Measurements from ENCODE around the gene MMP12.

Gene MMP12

DNA sequence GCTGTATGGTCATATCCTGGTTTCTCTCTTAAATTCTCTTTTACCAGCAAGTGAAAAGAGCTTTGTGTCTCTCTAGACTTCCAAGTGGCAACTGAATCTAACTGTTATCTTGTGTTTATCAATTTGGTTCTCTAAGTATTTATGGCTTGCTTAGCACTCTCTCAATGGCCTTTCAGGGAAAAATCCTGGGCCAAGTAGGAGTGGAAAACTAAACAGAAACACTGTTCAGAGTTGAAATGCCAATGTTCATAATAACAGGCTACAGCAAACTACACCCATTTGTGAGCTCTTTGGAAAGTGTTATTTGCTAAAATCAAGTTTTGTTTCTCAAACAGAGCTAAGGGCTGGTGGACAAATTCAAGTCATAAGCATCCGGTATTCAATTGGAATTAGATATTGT lies 10.1 kb downstream of the MMP12 start:
- TF ChIP-seq EZH2phosphoT487 (conservative IDR thresholded peaks at IDR 0.05; ENCODE audit: low read length): no peak
- TF ChIP-seq, protein P1, sequence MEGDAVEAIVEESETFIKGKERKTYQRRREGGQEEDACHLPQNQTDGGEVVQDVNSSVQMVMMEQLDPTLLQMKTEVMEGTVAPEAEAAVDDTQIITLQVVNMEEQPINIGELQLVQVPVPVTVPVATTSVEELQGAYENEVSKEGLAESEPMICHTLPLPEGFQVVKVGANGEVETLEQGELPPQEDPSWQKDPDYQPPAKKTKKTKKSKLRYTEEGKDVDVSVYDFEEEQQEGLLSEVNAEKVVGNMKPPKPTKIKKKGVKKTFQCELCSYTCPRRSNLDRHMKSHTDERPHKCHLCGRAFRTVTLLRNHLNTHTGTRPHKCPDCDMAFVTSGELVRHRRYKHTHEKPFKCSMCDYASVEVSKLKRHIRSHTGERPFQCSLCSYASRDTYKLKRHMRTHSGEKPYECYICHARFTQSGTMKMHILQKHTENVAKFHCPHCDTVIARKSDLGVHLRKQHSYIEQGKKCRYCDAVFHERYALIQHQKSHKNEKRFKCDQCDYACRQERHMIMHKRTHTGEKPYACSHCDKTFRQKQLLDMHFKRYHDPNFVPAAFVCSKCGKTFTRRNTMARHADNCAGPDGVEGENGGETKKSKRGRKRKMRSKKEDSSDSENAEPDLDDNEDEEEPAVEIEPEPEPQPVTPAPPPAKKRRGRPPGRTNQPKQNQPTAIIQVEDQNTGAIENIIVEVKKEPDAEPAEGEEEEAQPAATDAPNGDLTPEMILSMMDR (IDR thresholded peaks at IDR 0.05; ENCODE audit: insufficient read depth, low read length, poor library complexity, severe bottlenecking): no peak
- Histone ChIP-seq H3K27me3 (ENCODE audit: low read length) (no peaks in the 10 kb centered on the region), H3K4me2 (ENCODE audit: low read depth, low read length, poor library complexity, severe bottlenecking) (no peak overlapping the region), H3K9me3 (ENCODE audit: insufficient read depth, low read length) (no peaks in the 10 kb centered on the region), H4K20me1 (ENCODE audit: low read depth, low read length) (no peaks in the 10 kb centered on the region), H2AFZ (ENCODE audit: low read depth, low read length, severe bottlenecking) (no peak overlapping the region), H3K9me2 (replicated peaks; ENCODE audit: insufficient read depth, low read length) (no peaks in the 10 kb centered on the region), H3K9ac (ENCODE audit: low read length) (no peak overlapping the region), H3K4me3 (ENCODE audit: insufficient read depth, low read length, poor library complexity, severe bottlenecking) (no peak overlapping the region), H3K36me3 (ENCODE audit: low read length) (no peaks in the 10 kb centered on the region), H3K79me2 (ENCODE audit: insufficient read depth, low read length) (no peaks in the 10 kb centered on the region), H3F3A (ENCODE audit: insufficient read depth) (no peaks in the 10 kb centered on the region), H3K27ac (ENCODE audit: low read depth, low read length) (no peak overlapping the region)

DNA sequence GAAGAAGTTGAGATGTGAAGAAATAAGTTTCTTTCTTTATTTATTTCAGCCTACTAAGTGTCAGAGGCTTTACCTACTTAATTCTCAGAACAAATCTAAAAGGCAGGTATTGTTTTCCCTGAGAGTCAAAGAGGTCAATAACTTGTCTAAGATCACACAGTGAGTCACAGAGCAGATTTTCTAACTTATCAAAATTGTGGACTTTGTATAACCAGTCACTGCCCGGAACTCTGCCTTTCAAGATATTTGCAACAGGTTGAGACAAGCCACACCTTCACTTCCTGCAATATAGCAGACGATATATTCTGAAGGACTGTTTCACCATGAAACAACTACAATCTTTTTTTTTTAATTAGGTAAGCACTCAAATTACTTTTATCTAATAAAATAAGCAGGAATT lies 20.8 kb downstream of the MMP12 start:
- Histone ChIP-seq H3K36me3 (ENCODE audit: low read length) (no peaks in the 10 kb centered on the region), H2AFZ (ENCODE audit: low read depth, low read length, severe bottlenecking) (no peak overlapping the region), H3K4me3 (ENCODE audit: insufficient read depth, low read length, poor library complexity, severe bottlenecking) (no peak overlapping the region), H3K79me2 (ENCODE audit: insufficient read depth, low read length) (no peaks in the 10 kb centered on the region), H3F3A (ENCODE audit: insufficient read depth) (no peaks in the 10 kb centered on the region), H3K27ac (ENCODE audit: low read depth, low read length) (no peak overlapping the region), H3K4me2 (ENCODE audit: low read depth, low read length, poor library complexity, severe bottlenecking) (no peak overlapping the region), H3K9me2 (replicated peaks; ENCODE audit: insufficient read depth, low read length) (no peaks in the 10 kb centered on the region), H3K27me3 (ENCODE audit: low read length) (no peaks in the 10 kb centered on the region), H3K9ac (ENCODE audit: low read length) (no peak overlapping the region), H3K9me3 (ENCODE audit: insufficient read depth, low read length) (no peaks in the 10 kb centered on the region), H4K20me1 (ENCODE audit: low read depth, low read length) (no peaks in the 10 kb centered on the region)
- no peak for TF ChIP-seq EZH2phosphoT487 (conservative IDR thresholded peaks at IDR 0.05; ENCODE audit: low read length)
- TF ChIP-seq, protein P1 (IDR thresholded peaks at IDR 0.05; ENCODE audit: insufficient read depth, low read length, poor library complexity, severe bottlenecking): no peak

DNA sequence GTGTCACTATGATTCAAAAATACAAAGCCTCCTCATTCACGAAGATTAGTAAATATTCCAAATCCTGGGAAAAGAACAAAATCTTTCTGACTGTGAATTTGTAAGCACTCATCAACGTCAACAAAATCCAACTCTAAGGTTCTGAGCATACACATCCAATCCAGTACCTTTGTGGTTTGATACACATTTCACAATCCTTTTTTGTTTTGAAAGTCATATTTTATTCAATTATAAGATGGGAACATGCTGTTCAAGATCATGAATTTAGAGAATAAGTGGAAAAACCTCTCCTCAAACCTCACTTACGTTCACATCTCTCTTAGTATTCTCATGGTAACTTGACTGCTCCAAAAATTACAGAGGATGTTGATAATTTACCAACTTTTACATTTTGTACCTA lies 21.7 kb downstream of the MMP12 start:
- Histone ChIP-seq H3K79me2 (ENCODE audit: insufficient read depth, low read length) (no peaks in the 10 kb centered on the region), H3K27me3 (ENCODE audit: low read length) (no peaks in the 10 kb centered on the region), H2AFZ (ENCODE audit: low read depth, low read length, severe bottlenecking) (no peak overlapping the region), H3K4me3 (ENCODE audit: insufficient read depth, low read length, poor library complexity, severe bottlenecking) (no peak overlapping the region), H3K4me2 (ENCODE audit: low read depth, low read length, poor library complexity, severe bottlenecking) (no peak overlapping the region), H3K9me3 (ENCODE audit: insufficient read depth, low read length) (no peaks in the 10 kb centered on the region), H3K9ac (ENCODE audit: low read length) (no peak overlapping the region), H4K20me1 (ENCODE audit: low read depth, low read length) (no peaks in the 10 kb centered on the region), H3K9me2 (replicated peaks; ENCODE audit: insufficient read depth, low read length) (no peaks in the 10 kb centered on the region), H3K36me3 (ENCODE audit: low read length) (no peaks in the 10 kb centered on the region), H3F3A (ENCODE audit: insufficient read depth) (no peaks in the 10 kb centered on the region), H3K27ac (ENCODE audit: low read depth, low read length) (no peak overlapping the region)
- TF ChIP-seq, protein P1 (IDR thresholded peaks at IDR 0.05; ENCODE audit: insufficient read depth, low read length, poor library complexity, severe bottlenecking): no peak
- TF ChIP-seq EZH2phosphoT487 (conservative IDR thresholded peaks at IDR 0.05; ENCODE audit: low read length): no peak
